ENCODE measurements around the gene ZNF787. TPM values are rescaled to one million over a fixed set of nuclear protein-coding genes. Genes with fewer than 3 reads are reported as not detected.

The ZNF787 gene
- total and polyA plus RNA-seq, 2 of the 13 experiments (the other 11 are each of a cell fraction or from before 2014, with no cell fraction given), result 15.1 to 42.8 TPM

GRCh38 chr19:56140583-56141416, 19.7 kb upstream of the ZNF787 start, which contains the start of gene ZNF444 (continued):
- TF ChIP-seq ZNF30 (CRISPR knock-in tag; IDR thresholded peaks at IDR 0.05) (no peak), ARHGAP35 (CRISPR knock-in tag; IDR thresholded peaks at IDR 0.05; ENCODE audit: borderline replicate concordance) (no peak; the same call in 1 of the 2 replicates), GATA4 (IDR thresholded peaks at IDR 0.05; ENCODE audit: borderline replicate concordance, low read depth) (no peak), ZBTB39 (CRISPR knock-in tag; IDR thresholded peaks at IDR 0.05) (no peak), MBNL3 (CRISPR knock-in tag; conservative IDR thresholded peaks at IDR 0.05) (no peak), ARNTL (CRISPR knock-in tag; IDR thresholded peaks at IDR 0.05) (no peak), SIX4 (CRISPR knock-in tag; IDR thresholded peaks at IDR 0.05) (no peak), SRF (IDR thresholded peaks at IDR 0.05; ENCODE audit: low read depth, low read length) (no peak), STAT6 (CRISPR knock-in tag; IDR thresholded peaks at IDR 0.05; ENCODE audit: borderline replicate concordance) (peak; percentile 84; the same call in 1 of the 2 replicates), POGZ (CRISPR knock-in tag; IDR thresholded peaks at IDR 0.05) (peak; percentile 74), SAP130 (CRISPR knock-in tag; IDR thresholded peaks at IDR 0.05; ENCODE audit: low read depth) (peak; percentile 69), ZBTB46 (CRISPR knock-in tag; IDR thresholded peaks at IDR 0.05; ENCODE audit: borderline replicate concordance) (no peak)
- TF ChIP-seq, protein P1, sequence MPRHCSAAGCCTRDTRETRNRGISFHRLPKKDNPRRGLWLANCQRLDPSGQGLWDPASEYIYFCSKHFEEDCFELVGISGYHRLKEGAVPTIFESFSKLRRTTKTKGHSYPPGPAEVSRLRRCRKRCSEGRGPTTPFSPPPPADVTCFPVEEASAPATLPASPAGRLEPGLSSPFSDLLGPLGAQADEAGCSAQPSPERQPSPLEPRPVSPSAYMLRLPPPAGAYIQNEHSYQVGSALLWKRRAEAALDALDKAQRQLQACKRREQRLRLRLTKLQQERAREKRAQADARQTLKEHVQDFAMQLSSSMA (CRISPR knock-in tag; IDR thresholded peaks at IDR 0.05), result no peak
- TF ChIP-seq, protein P2, sequence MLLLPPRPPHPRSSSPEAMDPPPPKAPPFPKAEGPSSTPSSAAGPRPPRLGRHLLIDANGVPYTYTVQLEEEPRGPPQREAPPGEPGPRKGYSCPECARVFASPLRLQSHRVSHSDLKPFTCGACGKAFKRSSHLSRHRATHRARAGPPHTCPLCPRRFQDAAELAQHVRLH (CRISPR knock-in tag; IDR thresholded peaks at IDR 0.05; ENCODE audit: borderline replicate concordance, low read depth), result no peak
- TF ChIP-seq, protein P3, sequence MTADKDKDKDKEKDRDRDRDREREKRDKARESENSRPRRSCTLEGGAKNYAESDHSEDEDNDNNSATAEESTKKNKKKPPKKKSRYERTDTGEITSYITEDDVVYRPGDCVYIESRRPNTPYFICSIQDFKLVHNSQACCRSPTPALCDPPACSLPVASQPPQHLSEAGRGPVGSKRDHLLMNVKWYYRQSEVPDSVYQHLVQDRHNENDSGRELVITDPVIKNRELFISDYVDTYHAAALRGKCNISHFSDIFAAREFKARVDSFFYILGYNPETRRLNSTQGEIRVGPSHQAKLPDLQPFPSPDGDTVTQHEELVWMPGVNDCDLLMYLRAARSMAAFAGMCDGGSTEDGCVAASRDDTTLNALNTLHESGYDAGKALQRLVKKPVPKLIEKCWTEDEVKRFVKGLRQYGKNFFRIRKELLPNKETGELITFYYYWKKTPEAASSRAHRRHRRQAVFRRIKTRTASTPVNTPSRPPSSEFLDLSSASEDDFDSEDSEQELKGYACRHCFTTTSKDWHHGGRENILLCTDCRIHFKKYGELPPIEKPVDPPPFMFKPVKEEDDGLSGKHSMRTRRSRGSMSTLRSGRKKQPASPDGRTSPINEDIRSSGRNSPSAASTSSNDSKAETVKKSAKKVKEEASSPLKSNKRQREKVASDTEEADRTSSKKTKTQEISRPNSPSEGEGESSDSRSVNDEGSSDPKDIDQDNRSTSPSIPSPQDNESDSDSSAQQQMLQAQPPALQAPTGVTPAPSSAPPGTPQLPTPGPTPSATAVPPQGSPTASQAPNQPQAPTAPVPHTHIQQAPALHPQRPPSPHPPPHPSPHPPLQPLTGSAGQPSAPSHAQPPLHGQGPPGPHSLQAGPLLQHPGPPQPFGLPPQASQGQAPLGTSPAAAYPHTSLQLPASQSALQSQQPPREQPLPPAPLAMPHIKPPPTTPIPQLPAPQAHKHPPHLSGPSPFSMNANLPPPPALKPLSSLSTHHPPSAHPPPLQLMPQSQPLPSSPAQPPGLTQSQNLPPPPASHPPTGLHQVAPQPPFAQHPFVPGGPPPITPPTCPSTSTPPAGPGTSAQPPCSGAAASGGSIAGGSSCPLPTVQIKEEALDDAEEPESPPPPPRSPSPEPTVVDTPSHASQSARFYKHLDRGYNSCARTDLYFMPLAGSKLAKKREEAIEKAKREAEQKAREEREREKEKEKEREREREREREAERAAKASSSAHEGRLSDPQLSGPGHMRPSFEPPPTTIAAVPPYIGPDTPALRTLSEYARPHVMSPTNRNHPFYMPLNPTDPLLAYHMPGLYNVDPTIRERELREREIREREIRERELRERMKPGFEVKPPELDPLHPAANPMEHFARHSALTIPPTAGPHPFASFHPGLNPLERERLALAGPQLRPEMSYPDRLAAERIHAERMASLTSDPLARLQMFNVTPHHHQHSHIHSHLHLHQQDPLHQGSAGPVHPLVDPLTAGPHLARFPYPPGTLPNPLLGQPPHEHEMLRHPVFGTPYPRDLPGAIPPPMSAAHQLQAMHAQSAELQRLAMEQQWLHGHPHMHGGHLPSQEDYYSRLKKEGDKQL (CRISPR knock-in tag; IDR thresholded peaks at IDR 0.05; ENCODE audit: low read depth), result no peak

Data from HepG2 (cell line).